CD4-positive, alpha-beta T cell treated with Interleukin-1 beta for 1 hour (primary cell): ENCODE data around the gene IFT52.

Experiments used
- DNase-seq, 2 donors: peaks; one replicate each; pipeline ENCODE4 v3.0.0-alpha.2; 2020 to 2022

Gene IFT52

DNA sequence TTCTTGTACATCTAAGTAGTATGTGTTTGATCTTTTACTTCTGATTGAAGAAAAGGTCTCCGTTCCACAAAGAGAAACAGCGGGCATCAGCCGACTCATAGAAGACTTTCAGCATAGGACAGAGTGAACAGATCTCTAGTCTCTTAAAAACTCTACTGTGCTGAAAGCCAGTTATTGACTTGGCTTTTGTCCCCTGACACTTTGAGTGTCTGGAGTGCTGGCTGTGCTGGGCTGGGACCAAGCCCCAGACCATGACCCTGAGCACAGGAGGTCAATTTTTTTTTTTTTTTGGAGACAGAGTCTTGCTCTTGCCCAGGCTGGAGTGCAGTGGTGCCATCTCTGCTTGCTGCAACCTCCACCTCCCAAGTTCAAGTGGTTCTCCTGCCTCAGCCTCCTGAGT is 104.0 kb downstream of the IFT52 start:
- no peak for DNase-seq

DNA sequence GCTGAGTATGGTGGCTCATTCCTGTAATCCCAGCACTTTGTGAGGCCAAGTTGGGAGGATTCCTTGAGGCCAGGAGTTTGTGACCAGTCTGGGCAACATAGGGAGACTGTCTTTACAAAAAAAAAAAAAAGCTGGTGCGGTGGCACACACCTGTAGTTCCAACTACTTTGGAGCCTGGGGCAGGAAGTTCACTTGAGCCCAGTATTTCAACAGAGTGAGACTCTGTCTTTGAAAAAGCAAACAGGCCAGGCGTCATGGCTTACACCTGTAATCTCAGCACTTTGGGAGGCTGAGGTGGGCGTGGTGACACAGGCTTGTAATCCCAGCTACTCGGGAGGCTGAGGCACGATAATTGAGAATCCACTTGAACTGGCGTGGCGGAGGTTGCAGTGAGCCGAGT is 104.8 kb downstream of the IFT52 start:
- DNase-seq: no peak
